ENCODE results near the gene RAI14.

RAI14 gene

GRCh38 chr5:34648039-34648839 lies 7.9 kb upstream of the RAI14 start:
- DNase-seq (ENCODE audit: low read depth): no peak

DNA sequence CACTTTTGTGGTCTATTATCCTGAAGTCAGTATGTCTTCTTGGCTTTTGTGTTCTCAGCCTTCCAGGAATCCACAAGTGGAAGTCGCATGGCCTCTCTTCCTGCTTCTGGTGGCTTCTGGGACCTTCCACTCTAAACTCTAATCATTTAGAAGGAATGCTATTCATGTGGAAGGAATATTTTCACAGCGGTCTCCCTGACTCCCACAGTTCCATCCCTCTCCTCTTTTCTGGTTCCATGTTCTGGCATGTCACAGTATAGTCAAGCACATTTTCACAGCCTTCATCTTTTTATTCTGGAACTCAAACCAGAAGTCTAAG lies 7.3 kb upstream of the RAI14 start:
- DNase-seq (ENCODE audit: low read depth): no peak

DNA sequence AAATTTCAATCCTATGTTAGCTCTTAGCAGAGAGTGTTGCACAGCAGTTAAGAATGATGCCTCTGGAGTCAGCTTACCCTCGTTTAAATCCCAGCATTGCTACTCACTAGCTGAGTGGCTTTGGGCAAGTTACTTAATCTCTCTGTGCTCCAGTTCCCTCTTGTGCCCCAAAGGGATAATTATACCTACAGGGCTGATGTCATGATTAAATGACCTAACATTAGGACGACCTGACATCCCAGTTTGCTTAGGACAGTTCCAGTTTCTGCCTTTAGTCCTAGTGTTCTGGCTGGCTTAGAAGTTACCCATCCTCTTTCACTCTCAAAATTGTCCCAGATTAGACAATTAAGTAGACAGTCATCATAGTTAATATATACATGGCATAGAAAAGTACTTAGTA lies 4.3 kb upstream of the RAI14 start:
- no peak for DNase-seq (ENCODE audit: low read depth)

- DNase-seq (ENCODE audit: low read depth): no peak
Observed at GRCh38 chr5:34652466-34652865, 3.7 kb upstream of the RAI14 start.

- no peak for DNase-seq (ENCODE audit: low read depth)
Observed at GRCh38 chr5:34652914-34653313, 3.2 kb upstream of the RAI14 start.

GRCh38 chr5:34653708-34654107 lies 2.4 kb upstream of the RAI14 start:
- DNase-seq (ENCODE audit: low read depth): no peak

GRCh38 chr5:34655354-34655991 lies 655 bp upstream of the RAI14 start:
- no peak for DNase-seq (ENCODE audit: low read depth)

GRCh38 chr5:34656700-34657273 lies 659 bp downstream of the RAI14 start:
- DNase-seq (ENCODE audit: low read depth): no peak

- no peak for DNase-seq (ENCODE audit: low read depth)
Observed at GRCh38 chr5:34657274-34657921, 1.3 kb downstream of the RAI14 start.

DNA sequence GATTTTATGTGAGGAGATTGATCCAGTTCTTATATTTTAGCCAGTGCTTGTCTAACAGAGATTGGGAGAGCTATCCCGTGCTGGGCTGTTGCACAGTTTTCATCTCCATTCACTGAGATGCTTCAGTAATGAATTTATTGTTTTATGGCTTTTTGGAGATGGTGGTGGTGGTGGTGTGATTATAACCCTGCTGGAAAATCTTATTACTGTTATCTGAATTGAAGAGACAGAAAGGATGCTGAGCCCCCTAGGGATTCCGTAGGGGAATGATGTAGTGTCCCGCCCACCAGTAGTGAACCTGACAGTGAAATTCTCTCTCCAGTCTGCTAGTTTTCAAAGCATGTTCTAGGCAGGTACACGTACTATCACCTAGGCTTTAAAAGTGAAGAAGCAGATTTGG lies 1.9 kb downstream of the RAI14 start:
- no peak for DNase-seq (ENCODE audit: low read depth)

DNA sequence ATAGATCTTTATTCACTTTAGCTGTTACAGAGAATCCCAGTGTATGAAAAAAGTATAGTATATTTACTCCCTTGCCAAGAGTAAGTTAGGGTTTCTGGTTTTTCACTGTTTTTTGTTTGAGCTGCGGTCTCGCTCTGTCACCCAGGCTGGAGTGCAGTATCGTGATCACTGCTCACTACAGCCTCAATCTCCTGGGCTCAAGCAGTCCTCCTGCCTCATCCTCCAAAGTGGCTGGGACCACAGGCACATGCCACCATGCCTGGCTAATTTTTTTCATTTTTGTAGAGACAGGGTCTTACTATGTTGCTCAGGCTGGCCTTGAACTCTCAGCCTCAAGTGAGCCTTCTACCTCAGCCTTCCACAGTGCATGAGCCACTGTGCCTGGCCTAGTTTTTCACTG lies 3.0 kb downstream of the RAI14 start:
- no peak for DNase-seq (ENCODE audit: low read depth)

- DNase-seq (ENCODE audit: low read depth): no peak
Observed at GRCh38 chr5:34660444-34660843, 4.3 kb downstream of the RAI14 start.

- DNase-seq (ENCODE audit: low read depth): no peak
Observed at GRCh38 chr5:34663771-34664496, 7.8 kb downstream of the RAI14 start.

GRCh38 chr5:34666392-34667080 lies 10.4 kb downstream of the RAI14 start:
- no peak for DNase-seq (ENCODE audit: low read depth)

GRCh38 chr5:34667705-34668104 lies 11.6 kb downstream of the RAI14 start:
- DNase-seq (ENCODE audit: low read depth): no peak

DNA sequence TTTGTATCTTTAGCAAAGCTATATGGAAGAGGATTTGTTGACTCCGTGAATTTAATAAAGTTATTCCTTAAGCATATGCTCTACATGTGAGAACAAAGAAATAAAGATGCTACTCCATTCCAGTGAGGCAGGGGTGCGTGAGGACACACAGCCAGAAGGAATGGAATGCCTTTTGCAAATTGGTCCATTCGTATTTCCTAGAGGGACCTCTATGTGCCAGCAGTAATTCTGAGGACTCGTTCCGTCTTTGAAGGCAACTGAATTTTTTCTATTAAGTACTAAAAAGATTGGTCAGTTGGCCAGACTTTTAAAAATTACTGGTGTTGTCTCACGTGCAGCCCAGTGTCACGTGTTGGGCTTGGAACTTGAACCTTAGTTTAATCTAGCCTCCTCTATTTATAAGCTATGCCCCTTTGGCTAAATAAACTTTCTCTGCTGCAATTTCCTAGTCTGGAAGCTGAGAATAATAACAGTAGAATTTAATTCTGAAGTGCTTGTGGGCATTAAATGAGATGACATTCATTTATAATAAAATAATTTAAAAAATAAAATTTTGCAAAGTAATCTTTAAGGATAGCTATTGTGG lies 13.9 kb downstream of the RAI14 start:
- DNase-seq (ENCODE audit: low read depth): no peak

GRCh38 chr5:34672196-34672595 lies 16.1 kb downstream of the RAI14 start:
- DNase-seq (ENCODE audit: low read depth): no peak

DNA sequence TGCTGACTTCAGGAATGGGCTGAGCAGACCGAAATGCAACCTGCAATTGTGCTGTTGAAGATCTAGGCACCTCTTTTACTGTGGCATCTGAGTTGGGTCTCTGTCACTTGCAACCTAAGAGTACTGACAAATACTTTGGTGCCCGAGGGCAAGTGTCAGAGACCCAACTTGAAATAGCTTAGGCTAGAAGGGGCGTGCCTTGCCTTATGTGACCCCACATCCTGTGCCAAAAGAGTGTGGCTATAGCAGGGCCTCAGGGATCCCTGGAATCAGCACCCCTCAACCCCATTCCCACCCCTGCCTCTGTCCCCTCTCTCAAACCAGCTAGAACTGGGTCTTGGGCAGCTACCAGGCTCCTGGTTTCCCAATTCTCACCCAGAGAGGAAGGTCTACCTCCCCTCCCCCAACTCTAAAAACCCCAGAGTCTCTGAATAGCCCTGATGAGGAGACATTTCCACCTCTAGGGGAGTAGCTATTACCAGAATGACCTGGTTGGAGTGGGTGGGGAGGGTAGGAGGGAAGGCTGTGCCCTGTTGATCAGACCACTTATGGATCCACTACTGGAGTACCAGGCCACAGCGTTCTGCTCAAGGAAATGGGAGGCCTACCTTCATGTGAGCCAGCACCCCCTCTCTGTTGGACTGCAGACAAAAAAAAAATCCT lies 17.5 kb downstream of the RAI14 start:
- DNase-seq (ENCODE audit: low read depth): no peak

DNA sequence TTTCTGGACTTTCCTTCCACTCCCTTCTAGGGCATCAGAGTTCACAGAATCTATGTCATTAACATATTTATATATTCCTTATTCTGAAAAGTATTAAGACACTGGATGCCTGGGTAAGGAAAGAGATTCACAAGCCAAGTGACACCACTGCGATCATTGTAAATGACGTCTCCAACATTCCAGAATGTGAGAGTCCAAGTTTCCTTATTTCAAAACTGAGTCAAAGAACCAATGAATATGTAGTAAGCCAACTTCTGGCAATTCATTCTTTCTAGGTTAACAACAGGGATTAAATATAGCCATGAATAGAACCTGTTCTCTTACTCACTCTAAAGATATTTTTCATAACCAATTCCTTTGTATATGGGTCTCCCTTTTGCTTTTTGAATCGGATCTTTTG lies 18.1 kb downstream of the RAI14 start:
- DNase-seq (ENCODE audit: low read depth): no peak

GRCh38 chr5:34675857-34676256 lies 19.7 kb downstream of the RAI14 start:
- DNase-seq (ENCODE audit: low read depth): no peak

GRCh38 chr5:34676416-34676815 lies 20.3 kb downstream of the RAI14 start:
- no peak for DNase-seq (ENCODE audit: low read depth)

All from activated T-cell treated with anti-CD3 and anti-CD28 coated beads for 24 hours (primary cell).